Endothelial cell of umbilical vein (primary cell): ENCODE data around the gene PM20D2. TPM values are rescaled to one million over a fixed set of nuclear protein-coding genes. Genes with fewer than 3 reads are reported as not detected.

ENCODE experiments used
- BruUV-seq: library from RNA; stranded (reverse); fragments of 400-500 nt; replicated peaks from 2 replicates; lab custom pipeline; 2021; lab: Mats Ljungman, UMichigan
- CTCF ChIA-PET: fragments of 300-600, 350-600 bp; sonication (Branson Sonifier 250); formaldehyde crosslinking; loops from one replicate; lab custom pipeline; 2021; ENCODE audit warnings: antibody characterized with exemption, inconsistent platforms; lab: Charles Lee
- POLR2A ChIA-PET: fragments of 300-600, 350-600 bp; sonication (Branson Sonifier 250); formaldehyde crosslinking; loops from one replicate; lab custom pipeline; 2021; ENCODE audit warnings: antibody characterized with exemption, inconsistent platforms; lab: Charles Lee
- DNase-seq: peaks from one replicate; pipeline ENCODE4 v3.0.0-alpha.2; 2011; ENCODE audit warnings: low read depth, low spot score
- FAIRE-seq: peaks from 2 replicates; lab custom pipeline; 2011; peaks lifted over from hg19 to GRCh38; lab: Jason Lieb, UNC
- H2AFZ ChIP-seq: 2 replicates; pipeline ENCODE4 v1.6.0; 2012; ENCODE audit warnings: low read depth, low read length, control low read depth, inconsistent platforms
- H3K27ac ChIP-seq: 2 replicates; pipeline ENCODE4 v1.5.1; 2011; ENCODE audit warnings: low read depth, mild to moderate bottlenecking, control low read depth, low read length, moderate library complexity; ENCODE audit not compliant: insufficient read depth
- H3K27me3 ChIP-seq, 2 experiments: 2 replicates each; pipeline versions ENCODE4 v1.6.0 to v1.6.1; 2011; ENCODE audit warnings: low read length in 2 of 2, mixed read lengths in 1 of 2; ENCODE audit not compliant: control insufficient read depth in 2 of 2, insufficient read depth in 2 of 2
- H3K36me3 ChIP-seq, 2 experiments: 2 replicates in 1 of 2; 3 replicates in 1 of 2; pipeline ENCODE4 v1.5.1; 2011; ENCODE audit warnings: low read length in 2 of 2, mild to moderate bottlenecking in 1 of 2, moderate library complexity in 1 of 2; ENCODE audit not compliant: control insufficient read depth in 2 of 2, insufficient read depth in 2 of 2; ENCODE audit errors: extremely low read depth in 1 of 2
- H3K4me1 ChIP-seq: 3 replicates; pipeline ENCODE4 v1.5.1; 2011; ENCODE audit warnings: mild to moderate bottlenecking, low read length; ENCODE audit not compliant: control insufficient read depth, insufficient read depth; ENCODE audit errors: extremely low read depth
- H3K4me2 ChIP-seq: 2 replicates; pipeline ENCODE4 v1.6.1; 2011; ENCODE audit warnings: low read length, control low read depth, mixed read lengths; ENCODE audit not compliant: insufficient read depth
- H3K4me3 ChIP-seq, 3 experiments: fragments of 200-600 bp in 1 of 3; sonication (generic), shearing (Covaris generic) in 1 of 3; replicated peaks in 1 of 3; 2 replicates each; pipeline ENCODE4 v1.5.1; 2011 to 2016; ENCODE audit warnings: control low read depth in 3 of 3, low read length in 3 of 3, mild to moderate bottlenecking in 2 of 3, inconsistent platforms in 1 of 3, low read depth in 1 of 3, moderate library complexity in 1 of 3; ENCODE audit not compliant: insufficient read depth in 1 of 3
- H3K79me2 ChIP-seq: 2 replicates; pipeline ENCODE4 v1.6.0; 2012; ENCODE audit warnings: low read length, inconsistent platforms; ENCODE audit not compliant: control insufficient read depth, insufficient read depth
- H3K9ac ChIP-seq: replicated peaks from 2 replicates; pipeline ENCODE3; 2011; ENCODE audit warnings: low read length, control low read depth; ENCODE audit not compliant: insufficient read depth; ENCODE audit errors: extremely low read depth
- H3K9me1 ChIP-seq: replicated peaks from 3 replicates; pipeline ENCODE4 v1.6.0; 2011; ENCODE audit warnings: mild to moderate bottlenecking, low read length; ENCODE audit not compliant: control insufficient read depth, insufficient read depth; ENCODE audit errors: extremely low read depth
- H3K9me3 ChIP-seq: replicated peaks from 2 replicates; pipeline ENCODE4 v1.5.1; 2012; ENCODE audit warnings: low read length, inconsistent platforms; ENCODE audit not compliant: control insufficient read depth, insufficient read depth
- H4K20me1 ChIP-seq: replicated peaks from 2 replicates; pipeline ENCODE3; 2011; ENCODE audit warnings: mild to moderate bottlenecking, low read length; ENCODE audit not compliant: control insufficient read depth, insufficient read depth; ENCODE audit errors: extremely low read depth
- EZH2 ChIP-seq: IDR thresholded peaks from 2 replicates; pipeline ENCODE4 v1.6.1; 2012; ENCODE audit warnings: borderline replicate concordance, low read depth, mild to moderate bottlenecking, moderate library complexity, low read length, inconsistent platforms; ENCODE audit not compliant: severe bottlenecking
- FOS ChIP-seq: IDR thresholded peaks from 2 replicates; pipeline ENCODE4 v1.6.1; 2011; ENCODE audit warnings: mild to moderate bottlenecking, low read length, moderate library complexity, borderline replicate concordance; ENCODE audit not compliant: insufficient read depth
- GATA2 ChIP-seq: IDR thresholded peaks from 2 replicates; pipeline ENCODE4 v1.7.0; 2011; ENCODE audit warnings: low read depth, mild to moderate bottlenecking, moderate library complexity, mixed read lengths, low read length; ENCODE audit not compliant: insufficient read length, insufficient read depth
- JUN ChIP-seq: IDR thresholded peaks from 2 replicates; pipeline ENCODE4 v1.6.1; 2011; ENCODE audit warnings: borderline replicate concordance, low read depth; ENCODE audit not compliant: insufficient read length, insufficient read depth
- MYC ChIP-seq: IDR thresholded peaks from one replicate; pipeline ENCODE4 v1.6.1; 2011; ENCODE audit warnings: mild to moderate bottlenecking, low read depth, low read length
- POLR2A ChIP-seq: IDR thresholded peaks from 2 replicates; pipeline ENCODE4 v1.6.1; 2012; ENCODE audit warnings: low read depth, mild to moderate bottlenecking, control low read depth, low read length
- POLR2AphosphoS5 ChIP-seq: IDR thresholded peaks from 2 replicates; pipeline ENCODE4 v1.6.1; 2012; ENCODE audit warnings: low read depth, mild to moderate bottlenecking, control low read depth, low read length, moderate library complexity; ENCODE audit not compliant: insufficient read depth
- dilution Hi-C: fragments of 300-500 bp; cut with MboI; formaldehyde crosslinking; loops from one replicate; pipeline ENCODE4 v1.15.0; 2019; ENCODE audit warnings: low sequenced_read_pairs; ENCODE audit not compliant: extremely low pct_ligation_motif_present
- intact Hi-C: fragments of 100-400 bp; cut with micrococcal nuclease; formaldehyde crosslinking; loops from one replicate; pipeline ENCODE4 v1.10.0; 2022
- polyA plus RNA-seq, 4 experiments: library from polyadenylated mRNA; depleted of rRNA in 3 of 4; stranded (reverse) in 3 of 4; unstranded in 1 of 4; fragments of >200 nt; gene quantifications; 2 replicates each; pipeline versions ENCODE4 v1.2.1 to v1.2.3, GENCODE V29; 2011 to 2012; ENCODE audit warnings: missing spikeins in 1 of 4
- total RNA-seq: library from RNA; stranded (reverse); gene quantifications from 2 replicates; pipeline ENCODE4 v1.2.3, GENCODE V29; 2021
- TF ChIP-seq, protein P1 (sequence below), 2 donors: IDR thresholded peaks; 1 replicate in 1 of 2; 2 replicates in 1 of 2; pipeline ENCODE4 v1.5.1; 2011; ENCODE audit warnings: low read length in 2 of 2, mild to moderate bottlenecking in 2 of 2, moderate library complexity in 2 of 2, control low read depth in 1 of 2, inconsistent platforms in 1 of 2, low read depth in 1 of 2; ENCODE audit not compliant: insufficient read depth in 1 of 2; ENCODE audit errors: extremely low read depth in 1 of 2
- TF ChIP-seq, protein P2 (sequence below): IDR thresholded peaks from 2 replicates; pipeline ENCODE4 v1.6.1; 2011; ENCODE audit not compliant: insufficient read depth, insufficient read length

PM20D2 gene
- total and polyA plus RNA-seq, 2 donors (not counting 3 experiments of a cell fraction or from before 2014, with no cell fraction given) = 3.0 to 10.9 TPM

DNA sequence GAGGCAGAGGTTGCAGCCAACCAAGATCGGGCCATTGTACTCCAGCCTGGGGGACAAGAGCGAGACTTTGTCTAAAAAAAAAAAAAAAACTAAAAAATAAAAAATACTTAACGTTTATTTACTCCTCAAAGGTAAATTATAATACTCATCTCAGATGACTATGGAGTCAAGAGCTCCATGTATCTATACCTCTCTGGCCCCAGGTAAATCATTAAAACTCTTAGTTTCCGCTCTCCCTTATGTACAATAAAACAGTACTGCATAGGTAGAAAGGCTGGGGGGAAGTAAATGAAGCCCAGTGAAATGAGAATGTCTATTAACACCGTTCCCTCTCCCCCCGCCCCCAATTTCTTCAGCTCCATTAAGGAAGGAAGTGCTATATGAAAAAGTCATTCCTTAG, 29.2 kb upstream of the PM20D2 start:
- Histone ChIP-seq H3K9me1 (no peaks in the 10 kb centered on the region), H3K36me3 (no peaks in the 10 kb centered on the region)

More for the DNA sequence above, 29.2 kb upstream of the PM20D2 start:
- peaks cover 10 to 26% of the 10 kb centered on the region in 2 experiments for H3K27me3 ChIP-seq
- H3K4me2 ChIP-seq = peak overlapping the region; percentile 90
- H3K79me2 ChIP-seq = no peaks in the 10 kb centered on the region
- TF ChIP-seq POLR2A (no peak), FOS (no peak), JUN (no peak), MYC (no peak), GATA2 (no peak), EZH2 (no peak), POLR2AphosphoS5 (no peak)
- TF ChIP-seq, protein P1, sequence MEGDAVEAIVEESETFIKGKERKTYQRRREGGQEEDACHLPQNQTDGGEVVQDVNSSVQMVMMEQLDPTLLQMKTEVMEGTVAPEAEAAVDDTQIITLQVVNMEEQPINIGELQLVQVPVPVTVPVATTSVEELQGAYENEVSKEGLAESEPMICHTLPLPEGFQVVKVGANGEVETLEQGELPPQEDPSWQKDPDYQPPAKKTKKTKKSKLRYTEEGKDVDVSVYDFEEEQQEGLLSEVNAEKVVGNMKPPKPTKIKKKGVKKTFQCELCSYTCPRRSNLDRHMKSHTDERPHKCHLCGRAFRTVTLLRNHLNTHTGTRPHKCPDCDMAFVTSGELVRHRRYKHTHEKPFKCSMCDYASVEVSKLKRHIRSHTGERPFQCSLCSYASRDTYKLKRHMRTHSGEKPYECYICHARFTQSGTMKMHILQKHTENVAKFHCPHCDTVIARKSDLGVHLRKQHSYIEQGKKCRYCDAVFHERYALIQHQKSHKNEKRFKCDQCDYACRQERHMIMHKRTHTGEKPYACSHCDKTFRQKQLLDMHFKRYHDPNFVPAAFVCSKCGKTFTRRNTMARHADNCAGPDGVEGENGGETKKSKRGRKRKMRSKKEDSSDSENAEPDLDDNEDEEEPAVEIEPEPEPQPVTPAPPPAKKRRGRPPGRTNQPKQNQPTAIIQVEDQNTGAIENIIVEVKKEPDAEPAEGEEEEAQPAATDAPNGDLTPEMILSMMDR (IDR thresholded peaks at IDR 0.05; ENCODE audit: extremely low read depth in 1 of 2, insufficient read depth in 1 of 2, low read depth in 1 of 2, low read length in 2 of 2) = no peak
- TF ChIP-seq, protein P2, sequence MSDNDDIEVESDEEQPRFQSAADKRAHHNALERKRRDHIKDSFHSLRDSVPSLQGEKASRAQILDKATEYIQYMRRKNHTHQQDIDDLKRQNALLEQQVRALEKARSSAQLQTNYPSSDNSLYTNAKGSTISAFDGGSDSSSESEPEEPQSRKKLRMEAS = no peak
- no peaks in the 10 kb centered on the region for H3K9me3 ChIP-seq
- FAIRE-seq (no peak), DNase-seq (no peak)
- dilution Hi-C loops = no loop called here
- H3K4me3 ChIP-seq = peak overlapping the region in 1 of 3 experiments; percentile 66
- no peaks in the 10 kb centered on the region for H4K20me1 ChIP-seq
- no peak overlapping the region for H2AFZ ChIP-seq
- ChIA-PET CTCF (interaction anchor here (1.0 to 1.3 kb wide), 3 partner anchors 36 to 134 kb away, joined by 3 to 5 read pairs (median 5); partner anchors contain the start of gene PNRC1), POLR2A (interaction anchor here (1.5 kb wide), 1 partner anchor 37 kb away, joined by 3 read pairs; the partner anchor contains the start of gene PNRC1)
- no TSS peak for BruUV-seq
- intact Hi-C loops = no loop called here
- H3K27ac ChIP-seq = no peak overlapping the region
- no peak overlapping the region for H3K9ac ChIP-seq
- H3K4me1 ChIP-seq = peaks cover 9% of the 10 kb centered on the region
